ENCODE data around the gene GALNT7.

- TF ChIP-seq CTCF (IDR thresholded peaks at IDR 0.05) (no peak), POLR2AphosphoS5 (IDR thresholded peaks at IDR 0.05) (no peak), EP300 (IDR thresholded peaks at IDR 0.05) (no peak)
These were observed 147.4 kb downstream of the GALNT7 start for GRCh38 chr4:173316060-173316459.
